Right kidney (tissue), 1 donor: ENCODE data around the gene GNB1L.
"Not testable (repeated sequence)": the region's sequence is repeated elsewhere in the genome, so short reads cannot be mapped to it uniquely, and the experiment has no call there.

Experiments
- DNase-seq: peaks from one replicate; pipeline ENCODE4 v3.0.0-alpha.2; 2016

The GNB1L gene

GRCh38 chr22:19890502-19891316, 36.0 kb upstream of the GNB1L start:
- no peak for DNase-seq

GRCh38 chr22:19889951-19890350, 35.3 kb upstream of the GNB1L start:
- no peak for DNase-seq

GRCh38 chr22:19888131-19888746, 33.6 kb upstream of the GNB1L start:
- DNase-seq = no peak

- no peak for DNase-seq
These were observed 32.7 kb upstream of the GNB1L start for GRCh38 chr22:19887256-19887985.

- DNase-seq = no peak
These were observed 32.1 kb upstream of the GNB1L start for GRCh38 chr22:19886605-19887255.

- no peak for DNase-seq
These were observed 31.3 kb upstream of the GNB1L start for GRCh38 chr22:19885841-19886592.

GRCh38 chr22:19884954-19885751, 30.5 kb upstream of the GNB1L start:
- DNase-seq = no peak

GRCh38 chr22:19884161-19884953, 29.7 kb upstream of the GNB1L start:
- no peak for DNase-seq

- DNase-seq = not testable (repeated sequence)
These were observed 28.8 kb upstream of the GNB1L start for GRCh38 chr22:19883446-19883845.

- no peak for DNase-seq
These were observed 28.0 kb upstream of the GNB1L start for GRCh38 chr22:19882446-19883381.

- peak; percentile 68 for DNase-seq
These were observed 26.3 kb upstream of the GNB1L start for GRCh38 chr22:19880786-19881569.

- DNase-seq = no peak
These were observed 25.5 kb upstream of the GNB1L start for GRCh38 chr22:19879992-19880785.

GRCh38 chr22:19879643-19879991, 24.9 kb upstream of the GNB1L start:
- DNase-seq = no peak

GRCh38 chr22:19879246-19879570, 24.5 kb upstream of the GNB1L start:
- DNase-seq = no peak

GRCh38 chr22:19878461-19879245, 24.0 kb upstream of the GNB1L start:
- no peak for DNase-seq

- DNase-seq = no peak
These were observed 23.1 kb upstream of the GNB1L start for GRCh38 chr22:19877626-19878339.
